Bone marrow (tissue), 2 donors: ENCODE measurements around the gene GUCY1A1.
"Not testable (repeated sequence)": the region's sequence is repeated elsewhere in the genome, so short reads cannot be mapped to it uniquely, and the experiment has no call there.

ENCODE experiments used
- DNase-seq, 2 donors: peaks; one replicate each; lab custom pipeline; 2025; lab: John Stamatoyannopoulos, UW

Gene GUCY1A1

DNA sequence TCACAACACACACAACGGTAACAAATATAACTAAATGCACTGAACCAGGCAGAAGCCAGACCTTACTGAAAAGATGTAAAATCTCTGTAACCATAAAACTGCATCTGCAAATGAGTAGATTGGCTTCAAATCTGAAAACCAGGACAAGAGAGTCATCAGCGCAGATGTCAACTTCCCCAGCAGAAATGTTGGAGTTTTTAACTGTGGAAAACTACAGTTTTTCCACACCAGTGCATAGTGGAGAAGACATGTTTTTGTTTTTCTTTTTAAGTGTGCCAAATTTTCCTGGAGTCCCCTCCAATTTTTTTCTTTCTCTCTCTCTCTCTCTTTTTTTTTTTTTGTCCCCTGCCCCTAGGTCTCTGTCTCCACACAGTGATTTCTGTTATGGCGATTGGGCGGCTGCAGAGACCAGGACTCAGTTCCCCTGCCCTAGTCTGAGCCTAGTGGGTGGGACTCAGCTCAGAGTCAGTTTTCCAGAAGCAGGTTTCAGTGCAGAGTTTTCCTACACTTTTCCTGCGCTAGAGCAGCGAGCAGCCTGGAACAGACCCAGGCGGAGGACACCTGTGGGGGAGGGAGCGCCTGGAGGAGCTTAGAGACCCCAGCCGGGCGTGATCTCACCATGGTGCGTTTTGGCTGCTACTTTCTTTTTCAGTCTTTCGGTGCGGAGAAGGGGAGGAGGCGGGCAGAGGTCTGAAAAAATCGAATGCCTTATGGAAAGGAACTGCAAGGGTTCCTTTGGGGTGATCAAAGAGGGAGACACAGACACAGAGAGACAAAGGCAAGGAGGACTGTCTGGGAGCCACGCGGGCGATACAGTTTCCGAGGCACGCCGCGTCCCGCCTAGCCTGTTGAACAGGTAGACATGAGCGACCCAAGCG is at the start of gene GUCY1A1:
GUCY1A1 (plus strand) TSS at position 505 of the 878 bp plus-strand sequence. CDS start 30,020 bp downstream, outside the sequence.
- DNase-seq = peak in 1 of 2 donors; percentile 72

- no peak for DNase-seq
Measured at GRCh38 chr4:155617296-155617695, 49.4 kb upstream of the GUCY1A1 start.

DNA sequence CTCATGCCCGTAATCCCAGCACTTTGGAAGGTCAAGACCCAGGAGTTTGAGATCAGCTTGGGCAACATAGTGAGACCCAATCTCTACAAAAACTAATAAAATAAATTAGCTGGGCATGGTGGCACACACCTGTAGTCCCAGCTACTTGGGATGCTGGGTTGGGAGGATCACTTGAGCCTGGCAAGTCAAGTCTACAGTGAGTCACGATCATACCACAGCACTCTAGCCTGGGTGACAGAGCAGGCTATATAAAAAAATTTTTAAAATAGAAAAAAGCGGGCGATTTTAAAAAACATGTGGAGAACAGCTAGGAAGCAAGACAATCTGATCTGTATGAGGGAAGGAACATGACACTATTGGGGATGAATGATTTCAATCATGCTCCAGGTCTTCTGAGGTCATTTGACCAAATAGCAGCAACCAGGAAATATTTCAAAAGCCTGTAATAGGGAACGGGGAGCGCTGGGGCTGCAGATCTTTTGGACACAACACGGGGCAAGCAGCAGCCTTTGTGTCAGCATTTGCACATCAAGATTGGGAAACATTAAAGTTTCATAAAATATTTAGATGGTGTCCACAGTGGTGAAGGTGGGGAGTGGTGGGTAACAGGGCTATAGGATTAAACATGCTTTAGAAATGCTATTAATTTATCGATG is 48.3 kb upstream of the GUCY1A1 start:
- no peak for DNase-seq

GRCh38 chr4:155620637-155621036 is 46.0 kb upstream of the GUCY1A1 start:
- no peak for DNase-seq

GRCh38 chr4:155624478-155624877 is 42.2 kb upstream of the GUCY1A1 start:
- DNase-seq = no peak

GRCh38 chr4:155626561-155626960 is 40.1 kb upstream of the GUCY1A1 start:
- no peak for DNase-seq

DNA sequence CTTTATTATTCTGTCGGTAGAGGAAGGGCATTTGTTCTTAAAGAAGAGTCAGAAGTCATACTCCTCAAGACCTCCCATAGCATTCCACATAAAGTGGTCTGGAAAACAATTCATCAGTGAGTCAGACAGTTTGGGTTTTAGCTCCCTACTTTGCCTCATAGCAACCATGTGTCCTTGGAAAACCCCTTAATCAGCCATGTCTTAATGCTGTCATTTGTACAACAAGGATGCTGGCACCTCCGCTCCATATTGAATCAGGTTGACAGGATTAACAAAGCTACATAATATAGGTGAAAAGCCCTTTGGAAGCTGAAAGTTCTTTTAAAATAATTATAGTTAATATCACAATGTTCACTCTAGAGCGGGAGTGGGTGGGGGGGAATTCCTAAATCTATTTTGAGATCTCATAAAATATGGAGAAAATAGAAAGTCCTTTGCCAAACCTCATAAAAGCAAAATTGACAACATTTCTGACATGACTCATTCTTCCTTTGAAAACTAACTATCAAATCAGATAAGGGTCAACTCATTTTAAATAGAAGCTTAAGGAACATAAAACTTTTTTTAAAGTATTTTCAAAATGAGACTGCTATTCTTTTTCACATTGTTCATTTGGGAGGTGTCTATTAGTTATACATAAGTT is 37.3 kb upstream of the GUCY1A1 start:
- peak in 1 of 2 donors; percentile 59 for DNase-seq

DNA sequence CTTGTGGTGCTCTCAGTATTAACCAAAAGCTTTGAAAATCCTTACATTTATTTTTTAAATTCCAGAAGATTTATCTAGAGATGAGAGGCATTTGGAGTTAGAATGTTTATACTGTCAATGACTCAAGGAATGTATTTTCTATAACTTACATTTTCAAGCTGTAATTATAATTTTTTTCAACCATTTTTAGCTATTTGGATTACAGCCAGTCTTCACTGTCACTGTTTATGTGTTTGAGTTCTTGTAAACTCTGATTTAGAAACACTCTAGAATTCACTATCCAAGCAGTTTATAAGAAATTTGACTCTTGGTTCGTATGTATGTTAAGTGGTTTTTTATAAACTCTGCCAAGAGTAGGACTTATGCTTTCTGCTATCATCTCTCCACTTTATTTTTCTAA is 36.7 kb upstream of the GUCY1A1 start:
- DNase-seq = no peak

DNA sequence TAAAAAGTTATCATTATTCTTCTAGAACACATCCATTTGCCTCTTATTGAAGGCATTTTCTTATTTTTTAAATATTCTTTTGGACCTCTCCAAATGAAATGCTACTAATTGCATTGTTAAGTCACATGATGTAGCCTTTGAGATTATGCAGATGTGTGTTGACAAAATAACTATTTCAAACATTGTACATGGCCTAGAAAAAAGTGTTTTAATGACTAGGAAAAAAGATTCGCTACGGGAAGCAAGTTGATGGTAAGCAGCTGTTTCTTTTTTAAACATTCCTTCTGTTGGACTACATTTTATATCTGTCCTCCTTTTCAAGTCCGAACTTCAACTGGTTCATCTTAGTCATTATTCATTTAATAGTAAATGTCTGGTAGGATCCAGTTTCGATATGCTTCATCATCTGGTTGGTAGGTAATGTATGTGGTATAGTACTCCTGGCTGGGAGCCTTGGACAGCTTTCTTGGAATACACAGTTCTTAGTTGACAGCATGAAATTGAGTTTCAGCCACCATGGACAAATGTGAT is 34.3 kb upstream of the GUCY1A1 start:
- DNase-seq = no peak

DNA sequence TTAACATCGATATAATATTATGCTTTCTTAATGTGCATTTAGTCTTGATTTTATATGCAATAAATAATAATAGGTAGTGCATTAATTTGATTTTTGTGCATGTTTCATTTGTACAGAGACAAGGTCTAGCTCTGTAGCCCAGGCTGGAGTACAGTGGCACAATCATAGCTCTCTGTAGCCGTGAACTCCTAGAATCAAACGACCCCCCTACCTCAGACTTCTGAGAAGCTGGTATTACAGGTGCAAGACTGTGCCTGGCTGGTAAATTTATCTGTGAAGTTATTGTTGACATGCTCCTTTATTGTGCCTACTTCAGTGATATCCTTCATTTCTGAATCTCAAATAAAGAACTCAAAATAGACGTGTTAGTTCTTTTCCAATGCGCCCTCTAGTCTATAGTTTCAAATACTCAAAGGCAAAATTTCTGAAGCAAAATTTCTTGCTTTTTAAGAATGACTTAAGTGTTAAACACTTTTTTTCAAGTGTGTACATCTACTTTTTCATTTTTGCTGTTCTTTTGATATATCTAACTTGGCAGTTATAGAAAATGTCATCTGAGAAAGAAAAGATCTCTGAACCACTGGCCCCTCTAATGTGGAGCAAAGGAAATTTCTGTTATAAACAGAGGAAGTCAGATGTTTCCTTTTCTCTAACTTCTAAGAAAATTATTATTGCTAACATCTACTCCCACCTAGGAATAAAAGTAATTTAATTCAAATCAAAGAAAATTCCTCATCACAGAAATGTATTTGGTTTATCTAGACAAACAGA is 28.3 kb upstream of the GUCY1A1 start:
- peak in 1 of 2 donors; percentile 60 for DNase-seq

- peak in 1 of 2 donors; percentile 59 for DNase-seq
Measured at GRCh38 chr4:155639704-155640523, 26.7 kb upstream of the GUCY1A1 start.

DNA sequence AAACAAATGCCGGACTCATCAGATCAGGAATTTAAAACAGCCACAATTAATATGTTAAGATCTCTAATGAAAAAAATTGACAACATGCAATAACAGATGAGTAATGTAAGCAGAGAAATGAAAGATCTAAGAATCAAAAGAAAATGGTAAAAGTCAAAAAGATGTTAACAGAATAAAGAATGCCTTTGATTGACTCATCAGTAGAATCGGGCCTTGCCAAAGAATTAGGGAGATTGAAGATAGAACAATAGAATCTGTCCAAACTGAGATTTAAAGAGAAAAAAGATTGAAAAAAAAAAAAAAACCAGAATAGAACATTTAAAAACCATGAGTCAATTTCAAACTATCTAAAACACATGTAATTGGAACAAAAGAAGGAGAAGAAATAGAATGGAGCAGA is 25.9 kb upstream of the GUCY1A1 start:
- DNase-seq = no peak

DNA sequence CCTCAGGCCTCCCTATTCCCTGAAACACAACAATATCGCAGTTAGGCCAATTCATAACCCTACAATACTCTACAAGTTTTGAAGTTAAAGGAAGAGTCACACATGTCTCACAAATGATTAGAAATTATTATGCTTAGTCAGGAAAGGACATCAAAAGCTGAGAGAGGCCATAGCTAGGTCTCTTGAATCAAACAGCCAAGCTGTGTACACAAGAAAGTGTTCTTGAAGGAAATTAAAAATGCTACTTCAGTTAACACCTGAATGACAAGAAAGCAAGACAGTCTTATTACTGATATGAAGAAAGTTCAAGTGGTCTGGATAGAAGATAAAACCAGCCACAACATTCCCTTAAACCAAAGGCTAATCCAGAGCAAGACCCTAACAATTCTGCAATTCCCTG is 23.6 kb upstream of the GUCY1A1 start:
- no peak for DNase-seq

GRCh38 chr4:155646001-155646400 is 20.6 kb upstream of the GUCY1A1 start:
- DNase-seq = no peak

DNA sequence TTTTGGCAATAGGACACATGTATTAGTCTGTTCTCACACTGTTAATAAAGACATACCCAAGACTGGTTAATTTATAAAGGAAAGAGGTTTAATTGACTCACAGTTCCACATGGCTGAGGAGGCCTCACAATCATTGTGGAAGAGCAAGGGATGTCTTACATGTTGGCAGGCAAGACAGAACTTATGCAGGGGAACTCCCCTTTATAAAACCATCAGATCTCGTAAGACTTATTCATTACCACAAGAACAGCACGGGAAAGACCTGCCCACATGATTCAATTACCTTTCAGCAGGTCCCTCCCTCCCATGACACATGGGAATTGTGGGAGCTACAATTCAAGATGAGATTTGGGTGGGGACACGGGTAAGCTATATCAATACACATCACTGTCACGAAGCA is 15.9 kb upstream of the GUCY1A1 start:
- not testable (repeated sequence) for DNase-seq

GRCh38 chr4:155653052-155653451 is 13.6 kb upstream of the GUCY1A1 start:
- DNase-seq = no peak

DNA sequence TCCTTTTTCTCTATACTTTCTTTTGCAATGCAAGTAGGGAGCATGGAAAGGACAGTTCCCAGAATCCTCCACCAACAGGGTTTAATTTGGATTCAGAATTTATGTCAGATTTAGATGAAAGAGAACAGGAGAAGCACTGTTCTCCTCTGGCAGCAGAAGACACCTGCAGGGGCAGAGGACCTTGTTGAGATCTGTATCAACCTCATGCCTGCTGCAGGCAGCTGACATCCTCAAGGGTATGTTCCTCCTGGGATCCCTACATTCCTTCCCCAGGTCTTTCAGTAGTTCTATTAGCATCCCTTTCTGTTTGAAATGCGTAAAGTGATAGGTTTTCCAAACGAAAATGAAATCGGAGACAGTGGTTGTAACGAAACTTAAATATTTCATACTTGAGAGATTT is 10.6 kb upstream of the GUCY1A1 start:
- DNase-seq = no peak

DNA sequence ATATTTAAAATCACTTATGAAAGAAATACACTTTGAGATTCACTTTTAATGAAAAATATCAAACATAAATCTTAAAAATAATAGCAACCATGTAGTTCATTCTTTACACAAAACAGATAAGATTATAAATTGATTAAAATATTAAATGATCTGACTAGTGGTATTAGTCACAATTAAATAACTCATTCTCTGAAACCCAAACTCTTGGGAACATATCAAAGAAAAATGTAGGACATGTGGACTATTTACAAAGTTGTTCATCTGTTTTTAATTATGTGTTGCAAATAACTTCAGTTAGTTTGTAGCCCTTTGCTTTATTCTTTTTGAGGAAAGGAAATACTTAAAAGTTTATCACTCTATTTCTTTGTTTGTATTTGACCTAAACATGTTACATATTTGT is 9.5 kb upstream of the GUCY1A1 start:
- no peak for DNase-seq

GRCh38 chr4:155657985-155658680 is 8.5 kb upstream of the GUCY1A1 start:
- DNase-seq = peak in 1 of 2 donors; percentile 48

DNA sequence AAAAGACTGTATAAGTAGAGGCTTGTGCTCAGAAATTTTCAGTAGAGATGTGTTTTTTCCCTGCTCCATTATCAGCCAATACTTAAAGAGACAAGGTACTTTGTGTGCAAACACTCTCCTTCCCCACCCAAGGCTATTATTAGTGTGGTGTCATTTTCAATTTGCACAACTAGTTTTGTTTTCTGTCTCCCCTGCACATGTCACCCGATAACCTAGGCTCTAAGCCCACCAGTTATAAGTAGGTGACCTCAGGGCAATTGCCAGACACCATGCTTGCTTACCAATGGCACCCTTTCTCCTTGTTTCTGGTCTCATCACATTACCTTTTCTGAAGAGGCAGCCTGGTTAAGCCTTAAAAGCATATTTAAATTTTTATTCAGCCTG is 8.0 kb upstream of the GUCY1A1 start:
- no peak for DNase-seq
